Upper lobe of left lung (tissue), 6 donors: ENCODE results near the gene DAW1. TPM values are rescaled to one million over a fixed set of nuclear protein-coding genes. Genes with fewer than 3 reads are reported as not detected.

Experiments used
- ATAC-seq, 2 donors: fragments of 200-7000 bp; cut with Tn5 transposase; one replicate each; pipeline ENCODE4 v1.9.1; 2022; ENCODE audit warnings: mild to moderate bottlenecking in 2 of 2, moderate library complexity in 2 of 2; ENCODE audit not compliant: low FRiP score in 2 of 2
- DNase-seq, 2 donors: peaks; one replicate each; pipeline ENCODE4 v3.0.0-alpha.2; 2019 to 2020
- H3K27ac ChIP-seq, 4 donors: fragments of 200-600 bp; sonication (generic); one replicate each; pipeline ENCODE4 v1.5.1; 2016 to 2019
- H3K27me3 ChIP-seq, 4 donors: fragments of 200-600 bp; sonication (generic); one replicate each; pipeline ENCODE4 v1.5.1; 2017 to 2019
- H3K36me3 ChIP-seq, 4 donors: fragments of 200-600 bp; sonication (generic); one replicate each; pipeline ENCODE4 v1.5.1; 2016 to 2019
- H3K4me1 ChIP-seq, 4 donors: fragments of 200-600 bp; sonication (generic); one replicate each; pipeline ENCODE4 v1.5.1; 2018 to 2019
- H3K4me3 ChIP-seq, 4 donors: fragments of 200-600 bp; sonication (generic); one replicate each; pipeline ENCODE4 v1.5.1; 2017 to 2019; ENCODE audit warnings: mild to moderate bottlenecking in 2 of 4, moderate library complexity in 1 of 4
- H3K9me3 ChIP-seq, 4 donors: fragments of 200-600 bp; sonication (generic); one replicate each; pipeline ENCODE4 v1.5.1; 2018 to 2019
- EP300 ChIP-seq, 4 donors: sonication (generic); formaldehyde crosslinking; IDR thresholded peaks; one replicate each; pipeline ENCODE4 v1.5.1; 2017; ENCODE audit warnings: antibody characterized with exemption in 4 of 4, control low read depth in 2 of 4
- POLR2A ChIP-seq, 4 donors: fragments of 450-650 bp; IDR thresholded peaks; one replicate each; pipeline ENCODE4 v1.5.1; 2016 to 2017; ENCODE audit warnings: antibody characterized with exemption in 4 of 4, mild to moderate bottlenecking in 2 of 4
- POLR2AphosphoS5 ChIP-seq, 2 donors: sonication (generic); formaldehyde crosslinking; IDR thresholded peaks; one replicate each; pipeline ENCODE4 v1.5.1; 2017; ENCODE audit warnings: antibody characterized with exemption in 2 of 2
- WGBS, 2 donors: methylation state at CpG; one replicate each; pipeline ENCODE4 v1.1.5; 2017 to 2018; 5-methylcytosine and 5-hydroxymethylcytosine counted together
- total RNA-seq, 6 donors: library from RNA; depleted of rRNA in 4 of 6; stranded (reverse); fragments of >200 nt in 4 of 6; gene quantifications; one replicate each; pipeline versions ENCODE4 v1.1.0 to v1.2.1, GENCODE V29; 2016 to 2021
- TF ChIP-seq, protein P1 (sequence below), 6 experiments: fragments of 450-650 bp in 4 of 6; fragments of 200-600 bp in 2 of 6; sonication (generic) in 2 of 6; IDR thresholded peaks; one replicate each; pipeline ENCODE4 v1.5.1; 2016 to 2019; ENCODE audit warnings: antibody characterized with exemption in 6 of 6
- donor health status: DM: no; HTN: no; CAD: no; lungs with moderate emphysema.
- donor health status: DM: no; HTN: yes; CAD: no; lungs with severe emphysema.

DAW1 gene
- total RNA-seq, 6 donors from 2014 or later: 0.66 to 18.7 (median 4.5) TPM

DNA sequence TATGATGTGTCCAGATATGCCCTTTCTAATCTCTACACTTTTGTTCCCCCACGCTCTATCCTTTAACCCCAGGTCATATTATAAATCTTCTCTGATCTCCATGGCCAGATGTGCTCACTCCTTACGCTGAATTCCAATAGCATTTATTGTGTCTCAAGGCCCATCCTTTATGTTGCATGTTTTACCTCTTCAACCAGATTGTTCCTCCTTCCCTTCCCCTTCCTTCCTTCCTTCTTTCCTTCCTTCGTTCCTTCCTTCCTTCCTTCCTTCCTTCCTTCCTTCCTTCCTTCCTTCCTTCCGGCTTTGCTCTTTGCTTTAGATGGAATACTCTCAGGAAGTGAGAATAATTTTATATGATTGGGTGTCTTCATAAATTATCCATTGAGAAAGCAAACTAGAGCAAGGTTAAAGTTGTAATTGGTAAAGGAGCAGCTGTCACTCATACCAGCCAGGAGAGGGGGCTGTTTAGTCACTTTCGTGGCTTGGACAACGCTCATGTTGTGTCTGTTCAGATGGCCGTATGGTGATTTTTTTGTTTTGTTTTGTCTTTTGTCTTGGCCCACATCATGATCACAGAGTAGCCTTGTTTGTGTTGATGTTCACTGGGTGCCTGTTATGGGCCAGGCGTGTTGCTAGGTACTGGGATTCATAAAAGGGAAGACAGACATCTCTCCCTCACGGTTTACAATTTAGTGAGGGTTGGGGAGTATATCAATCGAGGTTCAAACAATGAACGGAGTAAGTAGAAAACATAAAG is 68.0 kb downstream of the DAW1 start:
- no peak for DNase-seq
- Histone ChIP-seq H3K27me3 (no peaks in the 10 kb centered on the region), H3K4me3 (no peak overlapping the region), H3K9me3 (no peaks in the 10 kb centered on the region), H3K36me3 (no peaks in the 10 kb centered on the region), H3K4me1 (no peaks in the 10 kb centered on the region), H3K27ac (no peak overlapping the region)
- no peak for ATAC-seq
- TF ChIP-seq EP300 (IDR thresholded peaks at IDR 0.05) (no peak), POLR2A (IDR thresholded peaks at IDR 0.05) (no peak), POLR2AphosphoS5 (IDR thresholded peaks at IDR 0.05) (no peak)
- TF ChIP-seq, protein P1, sequence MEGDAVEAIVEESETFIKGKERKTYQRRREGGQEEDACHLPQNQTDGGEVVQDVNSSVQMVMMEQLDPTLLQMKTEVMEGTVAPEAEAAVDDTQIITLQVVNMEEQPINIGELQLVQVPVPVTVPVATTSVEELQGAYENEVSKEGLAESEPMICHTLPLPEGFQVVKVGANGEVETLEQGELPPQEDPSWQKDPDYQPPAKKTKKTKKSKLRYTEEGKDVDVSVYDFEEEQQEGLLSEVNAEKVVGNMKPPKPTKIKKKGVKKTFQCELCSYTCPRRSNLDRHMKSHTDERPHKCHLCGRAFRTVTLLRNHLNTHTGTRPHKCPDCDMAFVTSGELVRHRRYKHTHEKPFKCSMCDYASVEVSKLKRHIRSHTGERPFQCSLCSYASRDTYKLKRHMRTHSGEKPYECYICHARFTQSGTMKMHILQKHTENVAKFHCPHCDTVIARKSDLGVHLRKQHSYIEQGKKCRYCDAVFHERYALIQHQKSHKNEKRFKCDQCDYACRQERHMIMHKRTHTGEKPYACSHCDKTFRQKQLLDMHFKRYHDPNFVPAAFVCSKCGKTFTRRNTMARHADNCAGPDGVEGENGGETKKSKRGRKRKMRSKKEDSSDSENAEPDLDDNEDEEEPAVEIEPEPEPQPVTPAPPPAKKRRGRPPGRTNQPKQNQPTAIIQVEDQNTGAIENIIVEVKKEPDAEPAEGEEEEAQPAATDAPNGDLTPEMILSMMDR (IDR thresholded peaks at IDR 0.05): peak in 1 of 6 experiments; percentile 19
- WGBS, 2 donors: 55 to 59% methylated on average over 11 of the region's 11 CpGs

DNA sequence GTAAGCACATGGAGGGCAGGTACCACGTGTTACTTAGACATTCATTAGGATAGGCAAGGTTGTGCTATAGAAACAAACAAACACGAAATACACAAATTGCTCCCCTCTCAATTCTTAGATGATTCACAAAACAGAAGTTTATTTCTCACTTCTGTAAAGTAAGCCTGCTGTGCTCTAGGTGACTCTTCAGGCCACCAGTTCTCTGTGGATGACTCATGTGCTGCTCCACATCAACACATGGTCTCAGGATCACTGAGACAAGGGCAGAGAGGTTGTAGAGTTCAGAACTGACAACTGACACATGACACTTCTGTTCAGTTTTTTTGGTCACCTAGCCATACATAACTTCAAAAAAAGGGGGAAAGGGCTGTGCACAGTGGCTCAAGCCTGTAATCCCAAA is 70.6 kb downstream of the DAW1 start:
- Histone ChIP-seq H3K27ac (no peak overlapping the region), H3K27me3 (no peaks in the 10 kb centered on the region), H3K4me3 (no peak overlapping the region), H3K4me1 (no peaks in the 10 kb centered on the region), H3K9me3 (no peaks in the 10 kb centered on the region), H3K36me3 (no peaks in the 10 kb centered on the region)
- TF ChIP-seq EP300 (IDR thresholded peaks at IDR 0.05) (no peak), POLR2AphosphoS5 (IDR thresholded peaks at IDR 0.05) (no peak), POLR2A (IDR thresholded peaks at IDR 0.05) (no peak)
- TF ChIP-seq, protein P1 (IDR thresholded peaks at IDR 0.05): no peak
- 73 to 74% methylated on average over 2 of the region's 2 CpGs for WGBS, 2 donors
- ATAC-seq: no peak
- no peak for DNase-seq

DNA sequence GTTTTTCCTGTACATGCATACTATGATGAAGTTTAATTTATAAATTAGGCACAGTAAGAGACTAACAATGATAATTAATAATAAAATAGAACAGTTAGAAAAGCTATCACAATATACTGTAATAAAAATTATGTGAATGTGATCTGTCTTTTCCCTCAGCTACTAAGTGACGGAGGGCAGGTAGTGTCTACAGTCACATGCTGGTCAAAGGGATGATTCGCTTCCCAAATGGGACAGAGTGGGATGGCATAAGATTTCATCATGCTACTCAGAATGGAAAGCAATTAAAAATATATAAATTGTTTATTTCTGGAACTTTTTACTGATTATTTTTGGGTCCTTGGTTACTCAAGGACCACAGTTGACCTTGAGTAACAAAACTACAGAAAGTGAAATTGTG is 71.5 kb downstream of the DAW1 start:
- Histone ChIP-seq H3K9me3 (no peaks in the 10 kb centered on the region), H3K27ac (no peak overlapping the region), H3K4me1 (no peaks in the 10 kb centered on the region), H3K27me3 (no peaks in the 10 kb centered on the region), H3K36me3 (no peaks in the 10 kb centered on the region), H3K4me3 (no peak overlapping the region)
- TF ChIP-seq, protein P1 (IDR thresholded peaks at IDR 0.05): no peak
- TF ChIP-seq POLR2AphosphoS5 (IDR thresholded peaks at IDR 0.05) (no peak), POLR2A (IDR thresholded peaks at IDR 0.05) (no peak), EP300 (IDR thresholded peaks at IDR 0.05) (no peak)
- DNase-seq (no peak), ATAC-seq (no peak)
- WGBS, 2 donors: 64 to 87% methylated on average over 2 of the region's 2 CpGs

DNA sequence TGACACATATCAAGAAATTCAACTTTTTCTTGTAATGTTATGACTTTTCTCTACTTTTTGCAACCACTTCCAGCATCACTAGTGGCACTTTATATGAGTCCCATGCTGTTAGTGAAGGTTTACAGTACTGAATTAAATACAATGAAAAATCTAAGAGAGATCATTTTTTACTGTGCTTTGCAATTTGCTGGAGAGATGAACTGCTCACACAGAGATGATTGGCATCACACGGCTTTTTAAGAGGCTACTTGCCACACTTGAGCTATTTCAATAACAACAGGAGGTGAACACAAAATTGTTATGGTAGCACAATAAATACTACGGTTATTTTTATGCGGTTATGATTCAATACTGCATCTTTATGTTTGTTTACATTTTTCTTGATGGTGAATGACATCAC is 88.9 kb downstream of the DAW1 start:
- WGBS, 2 donors: 79% methylated on average over 3 of the region's 3 CpGs

More for the DNA sequence above, 88.9 kb downstream of the DAW1 start:
- Histone ChIP-seq H3K4me3 (no peak overlapping the region), H3K27ac (no peak overlapping the region), H3K4me1 (no peaks in the 10 kb centered on the region), H3K27me3 (no peaks in the 10 kb centered on the region), H3K9me3 (no peaks in the 10 kb centered on the region), H3K36me3 (no peaks in the 10 kb centered on the region)
- DNase-seq: no peak
- TF ChIP-seq, protein P1 (IDR thresholded peaks at IDR 0.05): no peak
- TF ChIP-seq POLR2AphosphoS5 (IDR thresholded peaks at IDR 0.05) (no peak), POLR2A (IDR thresholded peaks at IDR 0.05) (no peak), EP300 (IDR thresholded peaks at IDR 0.05) (no peak)
- ATAC-seq: no peak
